GM04503 (cell line): ENCODE data around the gene RGSL1.

Source experiments
- DNase-seq: peaks from one replicate; pipeline ENCODE4 v3.0.0-alpha.2; 2012; ENCODE audit warnings: low read depth

Gene RGSL1

DNA sequence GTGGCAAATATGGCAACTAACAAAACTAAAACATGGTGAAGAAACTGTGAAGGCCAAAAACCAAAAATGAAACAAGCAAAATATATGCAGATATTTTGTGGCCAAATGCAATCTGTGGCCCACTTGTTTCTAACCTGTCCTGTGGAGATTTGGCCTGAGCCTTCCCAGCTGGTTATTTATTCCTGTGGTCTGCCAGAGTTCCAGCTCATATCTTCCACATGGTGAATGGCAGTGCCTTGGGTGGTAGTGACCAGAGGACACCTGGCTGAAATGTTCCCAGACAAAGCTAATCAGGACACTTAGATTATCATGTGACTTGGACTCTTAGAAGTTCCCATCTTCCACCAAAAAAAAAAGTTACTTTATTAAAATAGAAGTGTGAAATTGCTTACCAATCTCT is 99.4 kb downstream of the RGSL1 start:
- no peak for DNase-seq

DNA sequence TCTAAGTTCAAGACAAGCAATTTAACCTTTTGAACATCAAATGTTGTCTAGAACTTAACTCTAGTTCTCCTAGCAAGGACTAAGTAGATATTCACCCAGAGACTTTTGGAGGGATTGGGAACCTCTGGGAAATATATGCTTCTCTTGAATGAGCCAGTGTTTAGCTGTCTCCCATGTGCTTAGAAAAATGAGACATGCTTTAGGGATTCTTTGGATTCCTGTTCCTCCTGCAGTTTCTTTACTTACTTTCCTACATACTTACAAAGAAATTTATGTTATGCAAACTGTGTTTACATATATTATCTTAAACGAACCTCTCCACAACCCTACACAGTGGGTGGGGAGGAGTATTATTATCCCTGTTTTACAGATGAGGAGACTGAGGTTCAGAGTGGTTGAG is 99.9 kb downstream of the RGSL1 start:
- DNase-seq = no peak

DNA sequence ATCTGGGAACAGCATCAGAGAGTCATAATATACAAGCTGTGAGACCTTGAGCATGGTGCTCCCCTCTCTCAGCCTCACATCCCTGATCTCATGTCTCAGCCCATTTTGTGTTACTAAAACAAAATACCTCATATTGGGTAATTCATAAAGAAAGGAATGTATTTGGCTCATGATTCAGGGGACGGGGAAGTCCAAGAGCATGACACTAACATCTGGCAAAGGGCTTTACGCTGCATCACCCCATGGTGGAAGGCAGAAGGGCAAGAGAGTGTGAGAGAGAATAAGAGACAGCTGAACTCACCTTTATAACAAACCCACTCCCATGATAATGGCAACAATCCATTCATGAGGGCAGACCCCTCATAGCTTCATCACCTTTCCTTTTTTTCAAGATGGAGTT is 102.6 kb downstream of the RGSL1 start:
- no peak for DNase-seq

DNA sequence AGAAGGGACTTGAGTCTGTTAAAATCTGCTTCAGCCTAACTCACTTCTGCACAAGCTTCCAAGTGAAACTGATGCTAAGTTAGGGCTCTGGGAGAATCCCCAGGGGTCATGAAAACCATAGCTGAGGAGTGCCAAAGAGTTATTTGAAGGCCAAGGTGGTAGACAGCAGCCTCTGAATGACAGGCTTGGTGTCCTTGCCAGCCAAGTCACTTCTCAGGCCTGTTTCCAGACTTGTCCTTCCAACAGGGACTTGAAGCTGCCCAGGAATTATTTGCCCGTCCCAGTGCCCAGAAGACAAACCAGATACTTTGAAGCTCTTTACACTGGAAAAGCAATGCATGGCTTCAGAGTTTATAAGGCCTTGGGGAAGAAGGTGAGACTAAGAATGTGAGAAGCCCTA is 105.5 kb downstream of the RGSL1 start:
- DNase-seq = no peak

DNA sequence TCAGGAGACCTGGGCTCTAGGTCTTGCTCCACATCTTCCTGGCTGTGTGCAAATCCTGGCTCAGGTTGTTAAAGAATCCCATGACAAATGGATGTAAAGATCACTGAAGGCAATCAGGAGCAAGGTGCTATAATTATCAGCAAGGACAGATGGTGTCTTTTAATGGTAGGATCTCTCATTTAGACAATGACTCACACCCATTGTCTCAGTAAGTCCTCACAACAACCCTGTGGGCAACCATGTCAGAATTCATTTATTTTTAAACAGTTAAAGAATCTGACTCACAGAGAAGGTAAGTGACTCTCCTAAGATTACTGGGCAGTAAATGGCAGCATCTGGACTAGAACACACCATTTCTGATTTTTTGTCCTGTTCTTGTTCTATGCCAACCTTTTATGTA is 106.3 kb downstream of the RGSL1 start:
- no peak for DNase-seq

DNA sequence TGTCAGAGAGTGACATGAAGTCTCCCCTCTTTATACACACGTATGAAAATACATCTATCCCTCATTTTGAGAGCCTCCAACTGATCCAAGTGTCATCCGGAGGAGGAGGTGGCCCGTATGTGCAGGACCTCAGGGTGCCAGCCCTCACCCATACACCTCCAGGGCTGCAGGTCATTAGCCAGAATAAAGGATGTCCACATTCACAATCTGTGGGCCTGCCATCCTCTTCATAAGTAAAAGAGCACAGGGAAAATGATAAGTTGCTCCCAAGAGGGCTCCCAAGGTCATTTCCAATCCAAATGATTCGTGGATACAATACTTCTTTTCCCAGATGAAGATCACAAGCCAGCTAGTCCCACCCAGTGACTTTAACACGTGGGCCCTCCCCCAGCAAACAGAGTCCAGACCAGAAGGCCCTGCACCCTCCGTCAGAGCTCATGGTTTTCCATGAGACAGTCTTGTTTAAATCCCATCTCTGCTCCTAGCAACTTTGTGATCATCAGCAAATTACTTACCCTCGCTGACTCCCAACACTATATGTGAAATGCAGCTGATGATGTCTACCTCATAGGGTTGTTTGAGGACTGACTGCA is 110.5 kb downstream of the RGSL1 start:
- DNase-seq = no peak

DNA sequence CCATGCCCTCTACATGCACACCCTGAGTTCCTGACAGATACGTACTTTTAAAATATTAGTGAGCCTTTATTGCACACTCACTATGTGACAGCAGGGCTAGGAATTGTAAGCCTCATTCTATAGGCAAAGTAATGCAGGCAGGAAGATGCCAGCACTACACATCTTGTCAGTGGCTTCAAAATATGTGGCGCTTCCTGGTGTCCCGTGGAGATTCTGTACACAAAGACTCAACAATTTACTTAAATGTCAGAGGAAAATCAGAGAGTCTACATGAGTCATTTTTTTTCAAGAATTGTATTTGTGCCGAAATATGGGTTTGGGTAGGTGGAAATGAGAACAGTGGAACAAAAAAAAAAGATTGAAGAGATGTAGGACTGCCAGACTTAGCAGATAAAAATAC is 111.5 kb downstream of the RGSL1 start:
- DNase-seq = no peak

DNA sequence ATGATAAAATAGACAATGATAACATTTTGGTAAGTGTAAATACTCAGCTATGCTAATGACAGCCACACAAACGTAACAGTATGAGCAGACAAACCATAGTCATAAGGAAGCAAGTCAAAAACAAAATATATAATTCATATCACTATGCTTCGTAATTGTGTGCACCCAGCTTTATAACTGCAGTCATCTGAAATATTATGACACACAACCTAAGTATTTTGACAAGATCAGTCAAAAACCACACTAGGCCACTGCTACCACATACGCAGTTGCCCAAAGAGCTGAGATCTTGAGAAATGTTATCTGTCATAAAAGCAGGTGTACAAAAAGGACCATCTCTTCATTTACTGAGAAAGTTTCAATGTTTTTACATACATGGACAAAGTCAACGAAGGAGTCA is 113.1 kb downstream of the RGSL1 start:
- no peak for DNase-seq

DNA sequence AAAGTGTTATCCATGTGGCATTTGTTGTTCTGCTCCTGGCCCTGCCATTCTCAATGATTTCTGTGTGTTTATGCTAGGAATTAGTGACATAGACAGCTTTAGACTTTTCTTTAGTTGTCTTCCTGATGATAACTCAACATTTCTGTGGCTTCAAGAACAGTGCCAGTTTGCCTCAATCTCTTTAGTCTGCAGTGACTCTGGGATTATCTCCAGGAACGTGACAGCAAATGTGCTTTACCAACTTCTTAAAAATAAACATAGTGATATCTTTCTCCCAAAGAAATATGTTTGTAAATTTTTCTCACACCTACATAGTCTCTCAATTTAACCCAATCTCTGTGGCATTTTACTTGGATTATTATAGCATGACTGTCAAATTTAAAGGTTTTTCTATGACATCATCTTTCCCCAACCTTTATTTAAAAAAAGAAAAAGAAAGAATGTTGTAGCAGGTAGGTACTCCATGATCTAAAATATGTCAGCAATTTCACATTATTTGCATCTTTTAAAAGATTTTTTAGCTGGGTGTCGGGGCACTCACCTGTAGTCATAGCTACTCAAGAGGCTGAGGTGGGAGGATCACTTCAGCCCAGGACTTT is 114.6 kb downstream of the RGSL1 start:
- no peak for DNase-seq

DNA sequence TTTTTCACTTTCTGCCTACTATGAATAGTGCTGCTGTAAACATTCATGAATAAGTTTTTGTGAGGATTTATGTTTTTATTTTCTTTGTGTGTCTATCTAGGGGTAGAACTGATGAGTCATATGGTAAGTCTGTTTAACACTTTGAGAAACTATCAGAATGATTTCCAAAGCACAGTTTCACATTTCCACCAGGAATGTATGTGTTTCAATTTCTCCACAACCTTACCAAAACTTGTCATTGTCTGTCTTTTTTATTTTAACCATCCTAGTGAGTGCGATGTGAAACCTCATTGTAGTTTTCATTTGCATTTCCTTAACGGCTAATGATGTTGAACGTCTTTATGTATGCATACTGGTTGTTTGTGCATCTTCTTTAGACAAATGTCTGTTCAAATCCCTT is 115.6 kb downstream of the RGSL1 start:
- DNase-seq = no peak

DNA sequence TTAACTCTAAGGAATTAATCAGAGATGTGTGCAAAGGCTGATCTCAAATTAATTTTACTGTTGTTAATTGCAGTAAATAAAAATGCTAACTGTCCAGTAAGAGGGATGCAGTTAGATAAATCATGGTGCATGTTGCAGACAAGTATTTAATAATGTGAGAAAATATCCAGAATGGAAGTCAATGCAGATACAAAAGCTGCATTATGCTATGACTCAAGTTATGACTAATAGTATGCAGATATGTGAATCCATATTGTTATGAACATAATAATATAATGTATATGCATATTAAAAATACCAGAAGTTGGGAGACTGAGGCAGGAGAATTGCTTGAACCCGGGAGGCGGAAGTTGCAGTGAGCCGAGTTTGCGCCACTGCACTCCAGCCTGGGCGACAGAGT is 117.7 kb downstream of the RGSL1 start:
- no peak for DNase-seq

DNA sequence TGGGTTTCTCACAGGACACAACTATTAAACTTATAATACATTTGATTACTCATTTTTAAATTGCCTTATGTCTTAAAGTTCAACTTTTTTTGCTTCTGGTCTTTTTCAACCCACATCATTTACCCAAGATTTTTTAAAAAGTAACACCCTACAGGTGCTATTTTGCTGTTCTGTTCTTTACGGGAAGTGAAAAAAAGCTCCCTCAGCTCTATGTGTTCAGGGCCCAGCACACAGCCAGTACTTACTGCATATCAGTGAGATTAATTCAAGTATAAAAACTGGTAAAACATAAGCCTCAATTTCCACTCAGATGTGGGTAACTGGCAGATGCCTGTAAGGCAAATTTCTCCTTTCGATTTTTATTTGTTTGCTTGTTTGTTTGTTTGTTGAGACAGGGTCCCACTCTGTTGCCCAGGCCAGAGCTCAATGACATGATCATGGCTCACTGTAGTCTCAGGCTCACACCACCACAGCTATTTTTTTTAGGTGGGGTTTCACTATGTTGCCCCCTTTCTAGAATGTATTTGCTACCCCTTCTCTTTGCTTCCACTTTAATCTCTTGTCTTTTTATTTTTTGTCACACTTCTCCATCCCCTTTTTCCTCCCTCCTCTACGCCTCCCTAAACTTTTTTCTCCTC is 118.8 kb downstream of the RGSL1 start:
- DNase-seq = no peak

DNA sequence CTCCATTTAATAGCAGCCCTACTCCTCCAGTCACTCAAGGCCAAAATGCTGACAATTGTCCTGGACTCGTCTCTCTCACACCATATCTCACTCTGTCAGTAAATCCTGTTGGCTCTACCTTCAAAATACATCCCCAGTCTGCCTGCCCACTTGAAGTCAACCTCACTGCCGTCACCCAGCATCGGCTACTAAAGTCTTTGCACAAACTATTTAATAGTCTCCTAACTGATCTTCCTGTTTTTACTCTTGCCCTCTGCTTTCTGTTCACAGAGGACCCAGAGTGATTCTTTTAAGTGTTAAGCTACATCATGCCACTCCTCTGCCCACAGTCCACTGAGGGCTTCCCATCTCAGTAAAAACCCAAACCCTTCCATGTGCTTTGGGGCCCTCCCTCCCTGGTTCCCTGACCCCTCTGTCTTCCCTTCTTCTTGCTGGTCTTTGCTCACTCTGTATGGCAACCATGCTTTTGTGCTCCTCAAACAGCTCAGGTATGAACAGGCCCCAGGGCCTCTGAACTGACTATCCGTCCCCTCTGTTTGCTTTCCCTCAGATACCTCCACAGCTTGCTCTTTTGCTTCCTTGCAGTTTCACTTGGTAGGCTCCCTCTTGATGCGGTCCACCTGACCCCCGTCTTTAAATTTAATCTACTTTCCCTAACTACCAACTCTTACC is 120.1 kb downstream of the RGSL1 start:
- no peak for DNase-seq

DNA sequence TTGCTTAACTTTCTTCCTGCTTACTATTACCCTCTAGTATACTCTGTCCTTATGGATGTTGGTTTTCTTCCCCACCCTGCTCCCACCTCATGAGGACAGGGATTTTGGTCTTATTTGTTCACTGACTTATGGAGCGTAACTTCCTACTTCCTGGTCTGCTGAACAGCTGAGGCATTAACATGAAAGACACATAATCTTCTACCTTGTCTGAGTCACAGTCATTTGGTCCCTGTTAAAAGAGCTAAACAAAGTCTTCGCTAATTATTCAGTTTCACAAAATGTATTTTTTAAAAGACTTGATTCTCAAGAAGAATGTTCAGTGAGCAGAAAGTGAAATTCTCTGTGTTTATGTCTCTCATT is 120.6 kb downstream of the RGSL1 start:
- no peak for DNase-seq

DNA sequence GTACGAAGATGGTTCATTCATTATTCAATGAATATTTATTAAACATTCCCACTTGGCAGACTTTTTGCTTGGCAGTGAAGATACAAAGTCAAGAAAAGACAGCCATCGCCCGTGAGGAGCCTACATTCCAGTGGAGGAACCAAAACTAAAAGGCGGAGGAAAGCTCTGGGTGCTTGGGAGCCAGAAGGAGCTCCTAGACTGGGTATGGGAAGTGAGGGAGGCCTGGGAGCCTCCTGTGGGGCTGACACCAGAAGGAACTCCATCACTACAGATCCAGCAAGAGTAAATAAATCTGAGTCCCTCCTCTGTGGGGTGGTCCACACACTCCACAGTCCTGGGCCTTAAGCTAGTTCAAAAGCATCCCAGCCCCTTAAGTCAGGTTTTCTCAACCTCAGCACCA is 124.2 kb downstream of the RGSL1 start:
- DNase-seq = no peak

DNA sequence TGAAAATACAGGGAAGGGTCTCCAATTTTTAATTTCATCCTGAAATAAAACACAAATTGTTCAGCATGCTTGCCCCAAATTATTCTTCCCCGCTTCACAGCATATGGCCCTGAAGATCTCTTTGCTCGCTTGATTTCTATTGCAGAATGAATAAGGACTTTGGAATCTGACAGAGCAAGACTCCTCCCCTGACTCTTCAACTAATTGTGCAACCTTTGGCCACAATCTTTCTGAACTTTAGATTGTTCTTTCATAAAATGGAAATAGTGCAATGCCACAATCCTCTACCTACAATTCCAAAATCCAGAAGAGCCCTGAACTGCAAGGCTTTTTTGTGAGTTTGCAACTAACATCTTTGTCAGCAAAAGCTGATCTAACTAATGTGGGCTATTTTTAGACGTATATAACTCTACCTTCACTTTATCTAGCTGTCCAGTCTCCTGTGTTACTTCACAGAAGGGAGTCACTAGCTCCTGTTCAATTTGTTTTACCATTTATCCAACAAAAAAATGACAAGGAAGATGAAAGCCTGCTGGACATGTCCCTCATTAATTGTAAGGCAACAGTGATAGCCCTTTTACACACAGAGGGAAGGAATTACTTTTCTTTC is 125.7 kb downstream of the RGSL1 start:
- peak; percentile 51 for DNase-seq

DNA sequence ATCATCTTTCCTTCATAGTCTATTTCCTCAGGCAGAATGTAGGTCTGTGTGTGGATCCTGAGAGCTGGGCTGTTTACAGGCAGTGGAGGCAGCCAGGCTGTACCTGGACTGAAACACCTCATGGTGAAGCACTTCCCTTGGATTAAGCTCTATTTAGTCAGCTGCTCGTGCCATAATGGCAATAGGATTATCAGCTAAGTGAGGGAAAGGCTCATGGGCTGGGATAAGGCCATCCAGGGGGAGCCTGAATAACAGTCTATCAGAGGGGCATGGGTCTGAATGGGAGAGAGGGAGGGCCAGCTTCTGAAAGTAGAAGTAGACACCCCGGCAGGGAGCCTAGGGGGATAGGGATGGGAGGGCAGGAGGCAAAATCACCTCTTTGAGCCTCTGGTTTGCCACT is 130.8 kb downstream of the RGSL1 start:
- no peak for DNase-seq

DNA sequence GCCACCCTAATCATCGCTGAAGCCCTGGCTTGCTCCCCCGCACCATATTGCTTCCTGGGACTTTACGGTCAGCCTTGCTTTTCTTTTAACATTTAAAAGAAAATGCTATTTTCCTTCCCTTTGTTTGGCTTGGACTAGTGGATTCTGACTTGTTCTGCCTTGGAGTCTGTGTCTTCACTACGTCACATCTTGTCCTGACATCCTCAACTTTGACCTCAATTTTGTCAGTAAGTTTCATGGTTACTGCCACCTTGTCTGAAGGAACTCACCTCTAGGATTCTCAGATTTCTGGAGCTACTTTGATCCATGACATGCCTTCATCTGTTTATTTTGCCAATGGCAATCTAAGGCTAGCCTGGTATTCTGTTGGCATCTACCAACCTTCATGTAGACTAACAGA is 134.8 kb downstream of the RGSL1 start:
- DNase-seq = no peak

DNA sequence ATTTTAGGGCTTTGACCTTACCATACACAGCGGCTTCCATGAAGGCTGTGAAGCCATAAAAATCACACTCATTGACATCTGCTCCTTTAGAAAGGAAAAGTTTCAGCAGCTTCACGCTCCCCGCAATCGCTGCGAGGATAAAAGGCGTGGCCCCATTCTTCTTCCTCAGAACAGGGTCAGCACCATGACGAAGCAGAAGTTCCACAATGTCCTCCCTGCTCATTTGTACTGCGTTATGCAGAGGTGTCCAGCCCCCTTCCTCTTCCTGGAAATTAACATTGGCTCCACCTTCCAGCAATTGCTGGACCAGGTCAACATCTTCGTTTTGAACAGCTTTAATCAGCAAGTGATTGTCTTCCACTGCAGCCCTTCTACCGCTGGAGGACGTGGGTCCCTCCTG is 136.4 kb downstream of the RGSL1 start:
- DNase-seq = no peak

DNA sequence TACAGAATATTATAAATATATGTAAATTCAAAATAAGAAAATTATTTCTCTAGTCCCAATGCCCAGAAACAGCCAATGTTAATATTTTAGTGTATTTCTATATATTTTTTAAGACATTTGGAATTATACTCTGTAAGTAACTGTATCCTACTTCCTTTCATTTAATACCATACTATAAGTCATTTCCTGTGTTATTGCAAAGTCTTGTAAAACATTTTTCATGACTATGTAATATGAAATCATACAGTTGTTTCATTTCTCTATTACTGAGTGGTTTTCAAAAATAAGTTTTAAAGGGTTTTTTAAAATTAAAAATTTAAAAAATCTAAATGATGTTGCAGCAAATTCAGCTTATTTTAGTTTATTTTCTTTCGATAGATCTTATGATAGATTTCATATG is 137.1 kb downstream of the RGSL1 start:
- no peak for DNase-seq

DNA sequence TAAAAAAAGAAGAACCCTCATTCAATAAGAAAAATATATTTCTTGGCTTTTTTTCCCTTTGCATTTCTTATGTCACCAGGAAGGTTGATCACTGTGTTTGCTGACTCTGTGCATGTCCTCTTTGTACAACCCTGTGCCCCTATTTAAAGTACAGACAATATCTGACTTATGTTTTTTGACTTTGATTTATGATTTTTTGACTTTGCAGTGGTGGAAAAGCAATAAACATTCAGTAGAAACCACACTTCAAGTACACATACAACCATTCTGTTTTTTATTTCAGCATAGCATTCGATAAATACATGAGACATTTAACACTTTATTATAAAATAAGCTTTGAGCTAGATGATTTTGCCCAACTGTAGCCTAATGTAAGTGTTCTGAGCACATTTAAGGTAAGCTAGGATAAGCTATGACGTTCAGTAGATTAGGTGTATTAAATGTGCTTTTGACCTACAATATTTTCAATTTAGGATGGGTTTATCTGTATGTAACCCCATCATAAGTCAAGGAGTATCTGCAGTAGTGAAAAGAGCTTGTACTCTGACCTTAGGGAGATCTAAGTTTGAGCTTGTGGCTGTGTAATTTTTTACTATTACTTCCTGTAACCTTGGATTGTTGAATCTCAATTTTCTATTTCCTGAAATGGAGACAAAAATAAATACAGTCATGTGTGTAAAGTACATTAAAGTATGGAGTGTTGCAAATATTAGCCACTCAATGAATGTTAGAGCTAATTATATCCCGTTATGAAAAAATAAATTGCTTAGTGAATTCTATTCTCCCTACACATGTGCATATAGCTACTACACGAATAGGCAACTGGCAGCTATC is 137.9 kb downstream of the RGSL1 start:
- no peak for DNase-seq
